Ascending aorta (tissue), 2 donors: Measurements from ENCODE around the gene TMEM150B. TPM values are rescaled to one million over a fixed set of nuclear protein-coding genes. Genes with fewer than 3 reads are reported as not detected.

Experiments
- DNase-seq, 2 donors: peaks; one replicate each; pipeline ENCODE4 v3.0.0-alpha.2; 2019; ENCODE audit warnings: low spot score in 2 of 2
- H3K27ac ChIP-seq, 2 donors: fragments of 200-600 bp; sonication (generic); one replicate each; pipeline ENCODE4 v1.5.1; 2016 to 2017; ENCODE audit warnings: mild to moderate bottlenecking in 1 of 2
- H3K27me3 ChIP-seq: fragments of 200-600 bp; sonication (generic); one replicate; pipeline ENCODE4 v1.5.1; 2017
- H3K36me3 ChIP-seq, 2 donors: fragments of 200-600 bp; sonication (generic); one replicate each; pipeline ENCODE4 v1.5.1; 2016
- H3K4me1 ChIP-seq, 2 donors: fragments of 200-600 bp; sonication (generic); one replicate each; pipeline ENCODE4 v1.5.1; 2016 to 2017; ENCODE audit warnings: mild to moderate bottlenecking in 1 of 2
- H3K4me3 ChIP-seq, 2 donors: fragments of 200-600 bp; sonication (generic); one replicate each; pipeline ENCODE4 v1.5.1; 2016 to 2017; ENCODE audit warnings: mild to moderate bottlenecking in 1 of 2
- H3K9me3 ChIP-seq, 2 donors: fragments of 200-600 bp; sonication (generic); one replicate each; pipeline ENCODE4 v1.5.1; 2016
- intact Hi-C: fragments of 100-400 bp; cut with DNase I; formaldehyde crosslinking; loops from one replicate; pipeline ENCODE4 v1.15.1; 2023
- total RNA-seq: library from RNA; depleted of rRNA; stranded (reverse); fragments of >200 nt; gene quantifications from one replicate; pipeline ENCODE4 v1.1.0, GENCODE V29; 2016
- TF ChIP-seq, protein P1 (sequence below), 3 experiments: fragments of 200-600 bp in 2 of 3; fragments of 450-650 bp in 1 of 3; sonication (generic) in 2 of 3; IDR thresholded peaks; one replicate each; pipeline ENCODE4 v1.5.1; 2016 to 2019; ENCODE audit warnings: antibody characterized with exemption in 3 of 3, mild to moderate bottlenecking in 1 of 3, moderate library complexity in 1 of 3

TMEM150B gene
- total RNA-seq, 1 donor from 2014 or later = not detected

DNA sequence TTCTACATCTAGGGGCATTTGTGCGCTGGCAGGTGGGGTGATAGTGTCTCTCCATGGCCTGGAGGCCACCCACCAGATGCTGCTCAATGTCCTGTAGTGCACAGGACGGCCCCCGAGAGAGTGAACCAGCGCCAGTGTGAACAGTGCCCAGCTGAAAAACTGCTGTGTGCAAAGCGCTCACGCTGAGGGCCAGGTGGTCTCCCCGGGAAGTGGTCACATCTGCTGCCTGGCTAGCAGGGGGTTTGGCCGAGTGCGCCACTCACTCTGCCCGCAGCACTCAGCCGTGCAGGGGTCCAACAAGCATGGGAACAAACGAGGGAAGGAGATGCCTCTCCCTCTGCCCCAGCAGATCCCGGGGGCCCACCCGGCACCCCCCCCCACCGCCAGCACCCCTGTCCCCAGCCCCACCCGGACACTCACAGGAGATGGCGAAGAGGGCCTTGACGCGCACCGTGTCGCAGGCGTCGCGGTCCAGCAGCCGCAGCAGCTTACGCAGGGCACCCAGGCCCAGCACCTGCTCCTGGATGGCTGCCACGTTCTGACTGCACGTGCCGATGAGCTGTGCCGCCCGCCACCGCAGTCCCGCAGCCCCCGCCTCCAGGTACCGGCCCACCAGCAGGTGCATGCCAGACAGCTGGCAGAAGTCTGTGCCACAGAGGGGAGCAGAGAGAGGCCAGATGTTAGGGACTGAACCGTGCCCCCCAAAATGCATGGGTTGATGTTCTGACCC, 51.0 kb downstream of the TMEM150B start:
- peaks cover 34 to 68% of the 10 kb centered on the region in 2 donors for H3K36me3 ChIP-seq
- no peaks in the 10 kb centered on the region for H3K9me3 ChIP-seq
- TF ChIP-seq, protein P1, sequence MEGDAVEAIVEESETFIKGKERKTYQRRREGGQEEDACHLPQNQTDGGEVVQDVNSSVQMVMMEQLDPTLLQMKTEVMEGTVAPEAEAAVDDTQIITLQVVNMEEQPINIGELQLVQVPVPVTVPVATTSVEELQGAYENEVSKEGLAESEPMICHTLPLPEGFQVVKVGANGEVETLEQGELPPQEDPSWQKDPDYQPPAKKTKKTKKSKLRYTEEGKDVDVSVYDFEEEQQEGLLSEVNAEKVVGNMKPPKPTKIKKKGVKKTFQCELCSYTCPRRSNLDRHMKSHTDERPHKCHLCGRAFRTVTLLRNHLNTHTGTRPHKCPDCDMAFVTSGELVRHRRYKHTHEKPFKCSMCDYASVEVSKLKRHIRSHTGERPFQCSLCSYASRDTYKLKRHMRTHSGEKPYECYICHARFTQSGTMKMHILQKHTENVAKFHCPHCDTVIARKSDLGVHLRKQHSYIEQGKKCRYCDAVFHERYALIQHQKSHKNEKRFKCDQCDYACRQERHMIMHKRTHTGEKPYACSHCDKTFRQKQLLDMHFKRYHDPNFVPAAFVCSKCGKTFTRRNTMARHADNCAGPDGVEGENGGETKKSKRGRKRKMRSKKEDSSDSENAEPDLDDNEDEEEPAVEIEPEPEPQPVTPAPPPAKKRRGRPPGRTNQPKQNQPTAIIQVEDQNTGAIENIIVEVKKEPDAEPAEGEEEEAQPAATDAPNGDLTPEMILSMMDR (IDR thresholded peaks at IDR 0.05) = no peak

DNA sequence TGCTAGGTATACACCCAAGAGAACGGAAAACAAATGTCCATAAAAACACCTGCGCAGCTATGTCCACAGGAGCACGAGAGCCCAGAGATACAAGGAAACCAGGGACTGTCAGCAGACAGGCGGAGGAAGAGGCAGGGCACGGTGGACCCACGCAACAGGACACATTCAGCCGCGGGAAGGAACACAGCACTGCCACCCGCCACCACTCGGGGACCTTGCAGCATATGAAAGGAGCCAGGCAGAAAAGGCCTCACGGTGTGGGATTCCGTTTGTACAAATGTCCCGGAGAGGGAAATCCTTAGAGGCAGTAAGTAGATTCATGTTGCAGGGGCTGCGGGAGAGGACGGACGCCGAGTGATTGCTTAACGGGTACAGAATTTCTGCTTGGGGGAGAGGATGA, 53.0 kb downstream of the TMEM150B start:
- Histone ChIP-seq H3K27me3 (no peaks in the 10 kb centered on the region), H3K27ac (no peak overlapping the region), H3K9me3 (no peaks in the 10 kb centered on the region), H3K4me1 (no peaks in the 10 kb centered on the region), H3K4me3 (no peak overlapping the region), H3K36me3 (peaks cover 29 to 62% of the 10 kb centered on the region in 2 donors)
- TF ChIP-seq, protein P1 (IDR thresholded peaks at IDR 0.05) = no peak
- DNase-seq = no peak
- intact Hi-C loops = no loop called here

More for the DNA sequence above, 51.0 kb downstream of the TMEM150B start:
- no peak for DNase-seq
- no peak overlapping the region for H3K27ac ChIP-seq
- H3K4me1 ChIP-seq = peaks cover 2% of the 10 kb centered on the region in 2 donors
- H3K4me3 ChIP-seq = no peak overlapping the region
- no peaks in the 10 kb centered on the region for H3K27me3 ChIP-seq
- intact Hi-C loops = no loop called here

DNA sequence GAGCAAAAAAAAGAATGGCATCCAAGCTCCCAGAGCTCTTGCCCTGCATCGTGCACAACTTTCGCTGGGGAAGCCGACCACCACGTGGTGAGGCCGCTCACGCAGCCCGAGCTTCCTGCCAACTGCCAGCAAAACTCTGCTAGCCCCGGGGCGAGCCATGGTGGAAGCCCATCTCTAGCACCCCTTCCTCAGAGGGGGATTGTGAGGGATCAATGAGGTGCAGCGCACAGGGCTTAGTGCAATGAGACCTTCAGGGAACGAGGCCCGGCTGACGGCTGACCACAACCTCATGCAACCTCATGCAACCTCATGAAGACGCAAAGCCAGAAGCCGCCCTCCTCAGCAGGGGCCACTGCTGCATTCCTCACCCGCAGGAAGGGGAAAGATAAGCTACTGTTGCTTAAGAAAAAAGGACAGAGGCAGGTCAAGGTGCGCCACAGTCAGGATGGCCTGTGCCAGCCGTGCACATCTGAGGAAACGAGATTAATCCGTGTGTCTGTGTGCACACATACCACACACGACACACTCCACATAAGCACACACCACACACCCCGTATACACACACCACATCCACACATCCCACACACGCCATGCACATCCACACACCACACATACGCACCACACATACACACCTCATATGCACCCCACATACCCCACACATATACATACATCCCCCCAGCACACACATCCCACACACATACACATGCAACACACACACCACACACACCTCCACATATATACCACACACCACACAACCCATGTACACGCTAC, 54.8 kb downstream of the TMEM150B start:
- Histone ChIP-seq H3K36me3 (peaks cover 20 to 51% of the 10 kb centered on the region in 2 donors), H3K4me3 (no peak overlapping the region), H3K27me3 (no peaks in the 10 kb centered on the region), H3K27ac (no peak overlapping the region), H3K9me3 (no peaks in the 10 kb centered on the region), H3K4me1 (no peaks in the 10 kb centered on the region)
- TF ChIP-seq, protein P1 (IDR thresholded peaks at IDR 0.05) = no peak
- no peak for DNase-seq
- intact Hi-C loops = no loop called here

DNA sequence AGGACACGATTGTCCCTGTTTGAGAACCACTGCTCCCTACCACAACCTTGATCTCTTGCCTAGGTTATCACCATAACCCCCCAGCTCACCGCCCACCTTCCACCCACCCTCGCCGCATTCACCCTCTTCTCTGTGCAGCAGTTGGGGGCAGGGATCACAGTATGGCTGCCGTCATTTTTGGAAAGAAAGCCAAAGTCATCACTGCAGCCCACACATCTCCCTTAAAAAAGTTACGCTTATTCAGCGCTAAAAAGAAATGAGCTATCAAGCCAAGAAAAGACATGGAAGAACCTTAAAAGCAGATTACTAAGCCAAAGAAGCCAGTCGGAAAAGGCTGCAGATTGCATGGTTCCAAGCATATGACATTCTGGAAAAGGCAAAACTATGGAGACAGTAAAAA, 55.8 kb downstream of the TMEM150B start:
- DNase-seq = no peak
- TF ChIP-seq, protein P1 (IDR thresholded peaks at IDR 0.05) = no peak
- Histone ChIP-seq H3K27me3 (no peaks in the 10 kb centered on the region), H3K4me1 (no peaks in the 10 kb centered on the region), H3K9me3 (no peaks in the 10 kb centered on the region), H3K4me3 (no peak overlapping the region), H3K27ac (no peak overlapping the region), H3K36me3 (peaks cover 16 to 42% of the 10 kb centered on the region in 2 donors)
- intact Hi-C loops = no loop called here

DNA sequence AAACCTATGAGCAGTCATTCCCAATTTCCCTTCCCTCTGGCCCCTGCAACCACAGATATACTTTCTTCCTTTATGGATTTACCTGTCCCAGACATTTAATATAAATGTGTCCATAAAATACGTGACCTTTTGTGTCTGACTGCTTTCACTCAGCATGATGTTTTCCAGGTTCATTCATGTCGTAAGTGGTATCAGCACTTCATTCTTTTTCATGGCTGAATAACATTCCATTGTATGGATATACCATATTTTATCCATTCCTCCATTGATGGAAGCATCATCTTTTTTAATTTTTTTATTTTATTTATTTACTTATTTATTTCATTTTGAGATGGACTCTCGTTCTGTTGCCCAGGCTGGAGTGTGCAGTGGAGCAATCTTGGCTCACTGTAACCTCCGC, 58.3 kb downstream of the TMEM150B start:
- intact Hi-C loops = no loop called here
- DNase-seq = no peak
- H3K27ac ChIP-seq = no peak overlapping the region
- no peak overlapping the region for H3K4me3 ChIP-seq
- no peaks in the 10 kb centered on the region for H3K4me1 ChIP-seq
- TF ChIP-seq, protein P1 (IDR thresholded peaks at IDR 0.05) = no peak
- no peaks in the 10 kb centered on the region for H3K9me3 ChIP-seq
- H3K27me3 ChIP-seq = no peaks in the 10 kb centered on the region
- peaks cover 4 to 18% of the 10 kb centered on the region in 2 donors for H3K36me3 ChIP-seq
